ENCODE results near the gene EVI2A.
"Not testable (repeated sequence)": the region's sequence is repeated elsewhere in the genome, so short reads cannot be mapped to it uniquely, and the experiment has no call there.

EVI2A gene

DNA sequence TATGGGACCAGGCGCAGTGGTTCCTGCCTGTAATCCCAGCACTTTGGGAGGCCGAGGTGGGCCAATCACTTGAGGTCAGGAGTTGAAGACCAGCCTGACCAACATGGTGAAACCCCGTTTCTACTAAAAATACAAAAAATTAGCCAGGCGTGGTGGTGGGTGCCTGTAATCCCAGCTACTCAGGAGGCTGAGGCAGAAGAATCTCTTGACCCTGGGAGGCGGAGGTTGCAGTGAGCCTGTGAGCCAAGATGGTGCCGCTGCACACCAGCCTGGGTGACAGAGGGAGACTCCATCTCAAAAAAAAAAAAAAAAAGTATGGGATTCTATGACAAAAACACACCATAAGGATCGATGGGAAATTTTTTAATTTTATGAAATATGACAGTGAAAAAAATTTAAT lies 9.2 kb downstream of the EVI2A start:
- DNase-seq (ENCODE audit: low spot score): not testable (repeated sequence)

DNA sequence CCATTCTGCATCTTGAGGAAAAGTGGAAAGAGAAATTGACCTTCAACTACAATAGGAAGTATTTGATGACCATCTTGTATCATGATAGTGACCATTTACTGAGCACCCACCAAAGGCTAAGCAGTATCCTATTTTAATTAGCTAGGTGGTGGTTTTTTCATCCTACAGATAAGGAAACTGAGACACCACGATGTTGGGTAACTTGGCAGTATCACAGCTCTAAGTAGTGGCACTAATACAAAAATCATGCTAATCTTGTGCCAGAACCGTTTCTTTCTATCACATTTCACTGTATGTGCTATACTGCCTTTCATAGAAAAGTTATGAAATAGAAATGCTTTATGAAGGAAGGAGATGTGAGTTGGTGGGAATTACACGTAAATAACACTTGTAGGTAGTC lies 9.9 kb downstream of the EVI2A start:
- no peak for DNase-seq (ENCODE audit: low spot score)
- TF ChIP-seq, protein P1, sequence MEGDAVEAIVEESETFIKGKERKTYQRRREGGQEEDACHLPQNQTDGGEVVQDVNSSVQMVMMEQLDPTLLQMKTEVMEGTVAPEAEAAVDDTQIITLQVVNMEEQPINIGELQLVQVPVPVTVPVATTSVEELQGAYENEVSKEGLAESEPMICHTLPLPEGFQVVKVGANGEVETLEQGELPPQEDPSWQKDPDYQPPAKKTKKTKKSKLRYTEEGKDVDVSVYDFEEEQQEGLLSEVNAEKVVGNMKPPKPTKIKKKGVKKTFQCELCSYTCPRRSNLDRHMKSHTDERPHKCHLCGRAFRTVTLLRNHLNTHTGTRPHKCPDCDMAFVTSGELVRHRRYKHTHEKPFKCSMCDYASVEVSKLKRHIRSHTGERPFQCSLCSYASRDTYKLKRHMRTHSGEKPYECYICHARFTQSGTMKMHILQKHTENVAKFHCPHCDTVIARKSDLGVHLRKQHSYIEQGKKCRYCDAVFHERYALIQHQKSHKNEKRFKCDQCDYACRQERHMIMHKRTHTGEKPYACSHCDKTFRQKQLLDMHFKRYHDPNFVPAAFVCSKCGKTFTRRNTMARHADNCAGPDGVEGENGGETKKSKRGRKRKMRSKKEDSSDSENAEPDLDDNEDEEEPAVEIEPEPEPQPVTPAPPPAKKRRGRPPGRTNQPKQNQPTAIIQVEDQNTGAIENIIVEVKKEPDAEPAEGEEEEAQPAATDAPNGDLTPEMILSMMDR (IDR thresholded peaks at IDR 0.05; ENCODE audit: extremely low read depth, missing control alignments): no peak

More for the DNA sequence above, 9.2 kb downstream of the EVI2A start:
- TF ChIP-seq, protein P1 (IDR thresholded peaks at IDR 0.05; ENCODE audit: extremely low read depth, missing control alignments): peak; percentile 12

DNA sequence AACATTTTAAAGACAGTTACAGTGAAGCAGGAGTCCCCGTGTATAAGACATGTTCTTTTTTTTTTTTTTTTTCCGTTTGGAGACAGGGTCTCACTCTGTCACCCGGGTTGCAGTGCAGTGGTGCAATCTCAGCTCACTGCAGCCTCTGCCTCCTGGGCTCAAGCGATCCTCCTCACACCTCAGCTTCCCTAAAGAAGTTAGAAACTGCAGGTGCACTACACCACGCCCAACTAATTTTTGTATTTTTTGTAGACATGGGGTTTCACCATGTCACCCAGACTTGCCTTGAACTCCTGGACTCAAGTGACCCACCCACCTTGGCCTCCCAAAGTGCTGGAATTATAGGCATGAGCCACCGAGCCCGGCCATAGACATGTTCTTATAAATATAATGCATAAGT lies 10.5 kb downstream of the EVI2A start:
- TF ChIP-seq, protein P1 (IDR thresholded peaks at IDR 0.05; ENCODE audit: extremely low read depth, missing control alignments): no peak
- no peak for DNase-seq (ENCODE audit: low spot score)

DNA sequence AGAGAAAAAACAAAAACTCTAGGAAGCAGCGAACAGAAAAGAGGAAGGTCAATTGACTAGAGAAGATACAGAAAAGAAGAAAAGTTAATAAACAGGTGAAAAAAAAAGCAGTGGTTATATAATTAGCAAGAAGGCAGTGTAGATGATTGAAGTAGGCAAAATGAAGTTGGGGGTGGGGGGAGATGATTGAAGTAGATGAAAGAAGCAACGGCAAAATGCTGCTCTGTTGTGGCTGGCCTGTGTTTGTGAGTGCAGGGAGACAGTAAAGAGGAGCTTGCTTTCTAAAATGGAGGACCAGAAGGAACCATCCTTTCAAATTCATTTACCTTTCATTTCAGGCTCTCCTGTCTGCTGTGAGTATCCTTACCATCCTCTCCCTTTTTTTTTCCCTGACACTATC lies 11.2 kb downstream of the EVI2A start:
- DNase-seq (ENCODE audit: low spot score): no peak

DNA sequence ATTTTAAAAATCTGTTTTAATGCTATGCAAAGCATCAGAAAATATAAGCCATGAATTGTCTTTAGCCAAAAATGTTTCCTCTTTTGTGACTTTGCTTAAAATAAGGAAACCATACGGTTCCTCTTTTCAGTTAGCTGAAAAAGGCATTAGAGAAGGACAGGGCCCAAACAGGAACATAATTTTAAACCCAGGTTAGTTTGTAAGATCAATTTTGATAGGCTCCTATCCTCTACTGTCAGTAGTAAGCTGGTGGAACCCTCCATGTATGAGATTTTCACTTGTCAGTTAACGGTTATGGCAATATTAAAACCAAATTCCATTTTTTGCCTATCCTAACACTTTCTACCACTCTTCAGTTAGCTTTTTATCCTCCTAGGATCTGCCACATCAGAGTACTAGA lies 11.9 kb downstream of the EVI2A start:
- TF ChIP-seq, protein P1 (IDR thresholded peaks at IDR 0.05; ENCODE audit: extremely low read depth, missing control alignments): no peak
- DNase-seq (ENCODE audit: low spot score): peak; percentile 47

More for the DNA sequence above, 11.2 kb downstream of the EVI2A start:
- TF ChIP-seq, protein P1 (IDR thresholded peaks at IDR 0.05; ENCODE audit: extremely low read depth, missing control alignments): no peak

DNA sequence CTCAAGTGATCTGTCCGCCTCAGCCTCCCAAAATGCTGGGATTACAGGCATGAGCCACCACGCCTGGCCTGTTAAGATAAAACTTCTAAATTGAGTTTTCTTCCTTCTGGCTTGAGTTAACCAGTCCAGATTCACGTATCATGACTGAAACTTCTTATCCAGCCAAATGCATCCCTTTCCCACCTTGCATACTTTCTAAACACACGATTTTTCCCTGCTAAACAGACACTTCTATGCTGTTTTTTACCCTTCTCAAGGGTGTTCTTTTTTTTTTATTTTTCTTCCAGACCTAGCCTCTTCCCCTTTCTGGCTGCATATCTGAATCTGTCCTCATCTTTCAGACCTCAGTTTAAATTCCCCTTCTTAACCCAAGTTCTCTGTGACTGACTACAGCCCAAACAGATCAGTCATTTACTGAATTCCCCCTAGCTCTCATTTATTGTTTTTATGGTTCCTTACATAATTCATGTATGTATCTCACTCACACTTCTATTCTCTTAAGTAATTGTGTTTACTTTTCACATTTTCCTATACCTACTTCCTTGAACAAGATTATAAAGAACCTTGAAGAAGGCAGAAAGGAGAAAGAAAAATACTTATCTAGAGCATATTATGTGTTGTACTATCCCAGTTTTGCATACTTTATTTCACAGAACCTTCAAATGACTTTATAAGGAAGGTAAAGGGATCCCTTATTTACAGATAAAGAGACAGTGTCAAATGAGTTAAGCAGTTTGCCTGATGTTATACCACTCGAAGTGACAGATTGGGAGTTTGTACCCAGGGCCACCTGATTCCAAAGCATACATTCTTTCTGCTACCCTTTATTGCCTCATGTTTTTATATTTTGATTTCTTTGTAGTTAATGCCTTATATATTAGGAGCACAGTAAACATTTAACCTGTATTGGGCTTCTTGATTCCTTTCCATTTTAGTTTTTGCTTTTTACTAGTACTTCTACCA lies 12.8 kb downstream of the EVI2A start:
- DNase-seq (ENCODE audit: low spot score): peak; percentile 26
- TF ChIP-seq, protein P1 (IDR thresholded peaks at IDR 0.05; ENCODE audit: extremely low read depth, missing control alignments): no peak

DNA sequence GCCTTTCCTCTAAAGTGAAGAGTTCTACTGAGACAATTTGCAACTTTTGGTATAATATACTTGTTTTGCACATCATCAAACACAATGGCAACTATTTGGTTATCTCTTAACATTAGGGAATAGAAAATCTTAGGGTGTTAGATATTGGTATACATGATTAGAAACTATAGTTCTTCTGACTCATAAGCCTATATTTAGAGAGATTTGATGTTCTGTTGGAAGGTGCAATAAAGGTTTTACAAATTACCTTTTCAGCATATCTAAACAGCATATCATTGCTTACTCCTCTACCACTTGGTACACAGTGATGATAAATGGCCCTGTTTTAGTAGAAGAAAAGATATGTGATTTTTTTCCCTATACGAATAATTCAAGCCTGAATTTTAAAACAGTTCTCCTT lies 13.8 kb downstream of the EVI2A start:
- TF ChIP-seq, protein P1 (IDR thresholded peaks at IDR 0.05; ENCODE audit: extremely low read depth, missing control alignments): no peak
- no peak for DNase-seq (ENCODE audit: low spot score)
